ENCODE results near the gene MED26.

Gene MED26

DNA sequence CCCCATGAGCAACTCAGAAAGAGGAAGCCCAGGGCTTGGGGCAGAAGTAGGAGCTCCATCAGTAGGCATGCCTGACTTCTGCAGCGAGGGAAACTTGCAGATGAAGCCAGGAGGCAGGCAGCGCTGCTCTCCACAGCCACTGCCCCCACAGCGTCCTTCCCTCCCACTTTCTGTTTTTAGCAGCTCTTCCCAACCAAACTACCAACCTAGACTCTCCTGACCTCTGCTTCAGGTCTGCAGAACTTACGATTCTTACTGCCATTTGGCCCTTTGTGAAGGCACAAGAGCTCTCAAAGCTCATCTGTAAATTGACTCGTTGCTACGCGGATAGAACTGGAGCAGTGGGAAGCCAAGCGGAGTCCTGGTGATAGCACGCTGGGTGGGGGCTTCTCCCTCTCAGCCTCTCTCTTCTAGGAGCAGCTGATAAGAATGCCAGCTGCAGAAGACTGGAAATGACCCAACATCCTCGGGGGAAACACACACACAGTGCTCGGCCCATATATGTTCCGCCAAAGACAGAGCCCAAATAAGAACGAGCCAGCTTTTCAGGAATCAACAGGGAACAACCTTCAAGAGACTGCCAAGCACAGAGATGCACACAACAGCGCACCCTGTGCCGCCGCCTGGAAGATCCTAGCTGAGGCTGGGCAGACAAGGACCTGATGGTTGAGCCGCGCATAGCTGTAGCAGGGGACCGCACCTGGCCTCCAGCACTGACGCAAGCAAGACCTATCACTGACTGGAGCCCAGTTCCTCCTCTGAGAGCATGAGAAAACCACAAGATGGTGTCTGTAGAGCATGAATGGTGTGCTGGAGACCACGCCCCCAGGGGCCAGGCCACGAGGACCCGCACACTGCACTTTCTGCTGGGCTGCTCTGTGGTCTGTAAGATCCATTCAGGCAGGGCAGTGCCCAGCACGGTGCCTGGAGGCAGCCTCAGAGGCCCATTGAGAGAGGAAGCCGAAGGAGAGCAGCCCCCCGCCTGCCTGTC lies 39.9 kb downstream of the MED26 start:
- DNase-seq: no peak

DNA sequence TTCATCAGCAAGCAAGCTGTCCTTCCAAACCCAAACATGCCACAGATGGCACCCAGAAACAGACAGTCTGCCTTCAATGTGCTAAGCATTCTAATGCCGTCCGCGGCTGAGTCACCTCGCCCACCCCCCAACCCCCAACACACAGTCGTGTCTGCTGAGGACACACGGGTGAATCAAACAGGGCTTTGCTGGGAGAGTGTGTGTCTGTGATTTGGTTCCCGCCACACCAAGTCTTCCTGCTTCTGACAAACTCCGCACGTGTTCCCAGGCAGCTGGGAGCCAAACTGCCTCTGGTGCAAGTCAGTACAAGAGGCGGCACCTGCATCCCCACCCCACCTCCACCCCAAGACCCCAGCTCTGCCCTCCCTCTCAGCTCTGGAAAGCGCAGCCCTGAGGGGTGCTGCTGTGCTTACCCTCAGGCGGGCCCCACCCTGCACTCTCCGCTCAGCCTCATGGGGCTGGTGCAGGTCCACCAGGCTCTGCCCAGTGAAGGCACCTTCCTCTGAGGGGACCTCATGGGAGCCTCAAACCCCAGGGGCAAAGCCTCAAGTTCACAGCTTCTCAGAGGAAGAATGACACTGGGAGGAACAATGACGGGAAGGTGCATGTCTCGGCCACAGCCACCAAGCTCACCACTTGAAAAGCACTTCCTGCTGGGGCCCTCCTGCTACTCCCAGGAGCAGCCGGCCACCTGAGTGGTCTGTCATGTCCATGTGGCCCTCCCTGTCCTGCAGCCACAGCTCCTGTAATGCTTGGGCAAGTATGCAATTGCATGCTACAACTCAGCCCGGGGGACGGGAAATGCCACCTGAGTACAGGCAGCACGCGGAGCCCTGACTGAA lies 40.8 kb downstream of the MED26 start:
- DNase-seq: peak; percentile 62

DNA sequence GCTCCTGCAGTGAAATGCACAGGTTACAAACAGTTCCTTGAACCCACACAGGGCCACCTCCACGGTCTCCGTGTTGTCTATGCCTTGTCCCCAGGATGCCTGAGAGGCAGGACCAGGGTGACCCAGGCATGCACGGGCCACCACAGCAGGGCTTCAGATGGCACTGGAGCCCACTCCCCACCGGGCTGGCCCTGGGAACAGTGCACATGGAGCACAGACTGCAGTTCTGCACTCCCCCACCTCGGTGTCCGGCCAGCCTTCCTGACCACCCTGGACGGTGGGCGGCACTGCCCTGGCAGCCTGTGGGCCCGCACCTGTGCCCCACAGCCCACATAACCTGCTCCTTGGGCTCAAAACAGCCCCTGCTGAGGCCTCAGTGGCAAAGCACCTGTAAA lies 41.5 kb downstream of the MED26 start:
- no peak for DNase-seq

DNA sequence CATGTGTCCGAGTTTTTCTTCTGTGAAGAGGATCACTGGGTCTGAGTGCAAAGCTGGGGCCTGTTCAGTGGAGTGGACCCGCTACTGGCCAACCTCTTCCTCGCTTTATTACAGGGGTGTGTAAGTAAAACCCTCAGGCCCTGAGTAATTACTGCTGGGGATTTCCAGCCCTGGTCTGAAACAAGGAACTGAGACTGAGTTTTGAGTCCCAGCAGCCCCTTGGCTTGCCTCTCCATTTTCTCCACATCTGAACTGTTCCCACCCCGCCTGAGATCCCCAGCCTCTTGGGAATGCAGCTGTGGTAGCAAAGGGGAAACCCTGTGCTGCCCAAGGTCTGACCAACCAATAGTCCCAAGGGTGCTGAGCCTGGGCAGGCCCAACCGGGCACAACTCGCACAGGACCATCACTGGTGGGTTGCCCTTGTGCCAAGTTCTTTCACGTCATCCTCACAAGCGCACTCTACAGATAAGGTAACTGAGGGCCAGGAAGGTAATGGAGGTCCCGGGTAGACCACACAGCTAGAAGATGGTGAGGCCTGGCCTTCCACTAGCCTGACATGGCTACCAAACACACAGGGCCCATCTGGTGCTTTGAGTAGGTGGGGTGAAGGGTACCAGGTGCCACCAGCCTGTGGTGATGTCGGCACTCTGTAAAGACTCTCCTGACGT lies 42.1 kb downstream of the MED26 start:
- DNase-seq: no peak

DNA sequence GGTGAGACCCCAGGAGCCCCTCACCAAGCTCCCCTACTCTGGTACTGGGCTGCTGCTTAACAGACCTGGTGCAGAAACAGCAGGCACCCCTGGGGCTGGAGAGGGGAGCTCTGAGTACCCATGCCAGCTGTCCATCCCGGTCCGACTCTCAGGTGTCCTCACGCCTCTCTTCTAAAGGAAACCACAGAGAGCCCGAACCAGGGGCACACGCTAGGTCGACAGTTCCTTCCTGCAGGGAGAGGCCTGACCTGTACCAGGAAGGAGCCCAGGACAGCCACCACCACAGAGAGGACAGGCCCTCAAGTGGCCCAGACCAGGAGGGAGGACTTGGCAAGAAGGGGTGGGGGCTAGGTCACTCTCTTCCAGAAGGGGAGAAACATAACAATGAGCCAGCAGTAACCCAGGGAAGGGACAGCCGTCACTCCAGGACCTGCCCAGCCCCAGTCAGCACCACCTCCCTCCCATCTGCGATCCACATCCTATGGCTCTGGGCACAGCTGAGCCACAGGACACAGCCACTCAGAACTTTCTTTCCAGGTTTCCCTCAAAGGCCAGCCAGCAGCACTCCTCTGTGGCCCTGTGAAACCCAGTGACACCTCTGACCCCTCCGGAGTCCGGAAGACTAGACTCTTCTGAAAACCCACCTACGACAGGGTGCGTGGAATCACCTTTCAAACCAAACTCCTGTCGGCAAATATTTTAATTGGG lies 42.8 kb downstream of the MED26 start:
- no peak for DNase-seq

DNA sequence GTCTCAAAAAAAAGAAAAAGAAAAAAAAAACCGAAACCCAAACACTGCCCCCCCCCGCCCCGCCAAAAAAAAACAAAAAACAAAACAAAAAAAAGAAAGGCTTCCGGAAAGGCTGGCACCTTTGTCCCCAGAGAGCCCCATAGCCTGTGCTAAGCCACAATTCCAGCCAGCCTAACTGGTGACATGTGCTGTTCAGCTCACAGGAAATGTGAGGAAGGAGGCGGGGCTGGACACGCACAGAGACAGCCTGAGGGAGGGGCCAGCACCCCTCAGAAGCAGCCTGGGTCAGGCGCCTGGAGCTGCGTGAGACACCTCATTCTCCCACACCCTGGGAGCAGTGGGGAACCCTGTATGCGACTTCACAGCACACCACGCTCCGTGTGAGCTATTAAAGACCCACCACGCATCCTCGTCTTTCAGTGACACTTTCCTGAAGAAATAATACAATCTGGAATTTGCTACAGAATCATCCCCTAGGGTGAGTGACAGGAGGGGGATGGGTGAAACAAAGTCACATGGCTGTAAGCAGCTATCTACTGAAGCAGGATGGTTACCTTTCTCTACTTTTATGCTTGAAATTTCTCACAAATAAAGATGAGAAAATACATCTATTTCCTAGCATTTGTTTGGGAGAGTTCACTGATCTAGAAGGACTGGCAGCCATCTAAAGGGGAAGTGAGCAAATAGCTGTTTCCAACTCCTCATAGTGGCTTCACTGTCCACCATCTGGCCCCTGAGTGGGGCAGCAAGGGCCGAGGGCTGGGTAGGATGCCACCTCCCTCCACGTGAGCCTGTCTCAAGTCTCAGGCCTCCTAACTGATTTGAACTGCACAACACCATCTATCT lies 43.5 kb downstream of the MED26 start:
- peak; percentile 71 for DNase-seq

DNA sequence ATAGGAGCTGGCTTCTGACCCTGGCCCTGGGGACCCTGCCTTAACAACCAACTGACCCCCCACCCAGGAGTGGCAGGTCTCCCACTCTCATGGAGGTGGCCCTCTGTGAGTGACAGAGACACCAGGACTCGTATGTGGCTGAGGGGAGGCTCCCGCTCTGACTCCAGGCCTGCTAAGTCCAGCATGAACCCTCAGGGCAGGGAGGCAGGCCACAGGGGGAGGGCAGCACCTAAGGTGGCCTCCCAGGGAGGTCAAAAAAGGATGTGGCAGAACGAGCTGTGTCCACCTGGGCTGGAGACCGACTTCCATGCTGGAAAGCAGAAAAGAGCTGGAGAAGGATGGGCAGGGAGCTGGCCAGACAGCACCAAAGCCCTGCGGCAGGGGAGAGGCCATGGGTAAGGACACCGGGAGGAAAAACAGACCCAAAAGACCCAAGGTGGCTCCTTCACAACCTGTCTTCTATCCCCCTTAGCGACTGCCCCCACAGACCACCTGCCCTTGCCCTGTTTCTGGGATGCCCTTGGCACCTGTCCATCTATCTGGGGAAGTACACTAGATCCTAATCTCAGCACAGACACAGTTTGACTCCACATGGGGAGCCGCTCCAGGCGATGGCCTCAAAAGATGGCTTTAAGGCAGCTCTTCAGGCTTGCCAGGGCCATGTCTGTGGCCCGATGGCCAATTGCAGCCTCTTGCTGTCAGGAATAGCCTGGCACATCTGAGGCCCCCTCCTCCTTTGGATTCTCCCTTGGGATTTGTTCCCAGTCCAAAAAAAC lies 45.3 kb downstream of the MED26 start:
- no peak for DNase-seq

DNA sequence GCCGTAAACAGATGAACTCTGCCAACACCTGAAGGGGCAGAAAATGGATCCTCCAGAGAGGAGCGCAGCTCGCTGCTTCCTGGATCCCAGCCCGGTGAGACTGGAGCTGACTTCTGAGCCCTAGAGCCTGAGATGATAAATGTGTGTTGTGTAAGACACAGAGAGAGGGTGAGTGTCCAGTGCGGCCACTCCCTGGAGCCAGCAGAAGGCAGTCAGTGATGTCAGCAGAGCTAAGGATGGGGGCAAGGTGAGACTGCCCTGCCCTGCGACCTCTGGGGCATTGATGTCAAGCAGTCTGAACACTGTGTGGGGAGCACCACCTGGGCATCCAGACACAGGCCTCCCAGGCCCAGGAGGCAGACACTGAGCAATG lies 46.0 kb downstream of the MED26 start:
- DNase-seq: no peak

DNA sequence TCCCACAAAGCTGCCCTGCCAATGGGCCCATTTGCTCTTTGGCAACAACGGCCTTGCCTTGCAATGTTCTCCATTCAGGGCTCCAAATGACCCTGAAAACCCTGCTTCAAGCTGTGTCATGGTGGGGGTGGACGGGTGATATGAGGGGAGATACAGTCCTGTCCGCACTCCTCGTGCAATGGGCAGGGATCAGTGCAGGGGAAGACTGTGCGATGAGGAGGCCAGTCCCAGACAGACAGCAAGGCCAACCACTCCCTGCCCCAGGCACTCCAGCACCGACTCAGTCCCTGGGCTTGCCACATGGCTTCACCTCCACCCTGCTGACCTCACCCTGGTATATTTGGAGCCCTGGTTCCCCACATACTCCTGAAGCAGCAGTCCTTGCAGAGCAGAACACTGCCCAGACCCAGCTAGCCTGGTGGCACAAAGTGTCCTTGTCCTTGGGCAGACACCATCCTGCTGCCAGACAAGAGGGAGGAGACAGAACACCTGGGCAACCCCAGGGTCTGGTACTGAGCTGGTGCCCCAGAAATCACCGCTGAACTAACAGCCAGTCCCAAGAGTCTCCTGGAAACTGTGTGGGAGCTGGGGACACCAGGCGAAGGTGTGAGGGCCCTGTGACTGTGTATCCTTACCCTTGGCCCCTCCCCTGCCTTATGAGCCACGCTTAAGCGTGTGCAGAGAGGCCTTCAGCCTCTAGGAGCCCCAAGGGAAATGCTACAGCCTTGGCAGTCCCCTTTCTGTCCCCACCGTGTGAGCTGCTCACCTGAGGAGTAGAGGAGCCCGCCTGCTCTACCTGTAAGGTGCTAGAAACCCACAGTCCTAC lies 46.6 kb downstream of the MED26 start:
- no peak for DNase-seq

DNA sequence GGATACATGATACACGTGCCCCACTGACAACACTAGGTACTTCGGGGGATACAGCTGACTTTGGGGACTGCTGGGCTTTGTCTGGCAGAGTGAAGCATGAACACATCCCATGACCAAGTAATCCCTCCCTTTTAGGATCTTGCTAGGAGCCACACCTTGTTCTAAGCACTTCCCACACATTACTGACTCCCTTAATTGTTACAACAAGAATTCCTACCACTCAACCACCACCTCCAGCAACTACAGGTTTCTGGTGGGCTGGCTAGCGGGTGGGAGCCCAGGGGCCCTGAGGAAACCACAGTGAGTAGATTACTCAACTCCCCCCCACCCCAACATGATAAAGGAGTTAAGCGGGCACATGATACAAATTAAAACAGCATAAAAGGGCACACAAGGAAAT lies 48.6 kb downstream of the MED26 start:
- no peak for DNase-seq

DNA sequence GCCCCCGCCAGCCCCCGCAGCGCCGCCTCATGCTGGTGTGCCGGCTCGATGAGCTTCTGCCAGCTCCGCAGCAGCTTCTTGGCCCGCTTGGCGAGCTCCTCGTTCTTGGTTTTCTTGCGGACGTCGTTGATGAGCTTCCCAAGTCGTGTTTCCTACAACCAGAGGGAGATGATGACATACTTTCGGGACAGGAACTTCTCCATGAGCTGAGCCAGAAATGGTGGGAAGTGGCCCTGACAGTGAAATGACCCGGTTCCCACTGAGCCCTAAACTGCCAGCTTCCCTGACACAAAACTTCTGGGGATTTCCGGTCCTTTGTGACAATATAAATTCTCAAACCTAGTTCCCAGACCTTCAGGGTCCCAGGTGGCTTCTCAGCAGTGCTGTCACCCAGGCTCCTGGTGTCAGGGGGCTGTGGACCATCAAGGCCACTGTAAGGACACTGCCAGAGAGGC lies 50.4 kb downstream of the MED26 start:
- no peak for DNase-seq

DNA sequence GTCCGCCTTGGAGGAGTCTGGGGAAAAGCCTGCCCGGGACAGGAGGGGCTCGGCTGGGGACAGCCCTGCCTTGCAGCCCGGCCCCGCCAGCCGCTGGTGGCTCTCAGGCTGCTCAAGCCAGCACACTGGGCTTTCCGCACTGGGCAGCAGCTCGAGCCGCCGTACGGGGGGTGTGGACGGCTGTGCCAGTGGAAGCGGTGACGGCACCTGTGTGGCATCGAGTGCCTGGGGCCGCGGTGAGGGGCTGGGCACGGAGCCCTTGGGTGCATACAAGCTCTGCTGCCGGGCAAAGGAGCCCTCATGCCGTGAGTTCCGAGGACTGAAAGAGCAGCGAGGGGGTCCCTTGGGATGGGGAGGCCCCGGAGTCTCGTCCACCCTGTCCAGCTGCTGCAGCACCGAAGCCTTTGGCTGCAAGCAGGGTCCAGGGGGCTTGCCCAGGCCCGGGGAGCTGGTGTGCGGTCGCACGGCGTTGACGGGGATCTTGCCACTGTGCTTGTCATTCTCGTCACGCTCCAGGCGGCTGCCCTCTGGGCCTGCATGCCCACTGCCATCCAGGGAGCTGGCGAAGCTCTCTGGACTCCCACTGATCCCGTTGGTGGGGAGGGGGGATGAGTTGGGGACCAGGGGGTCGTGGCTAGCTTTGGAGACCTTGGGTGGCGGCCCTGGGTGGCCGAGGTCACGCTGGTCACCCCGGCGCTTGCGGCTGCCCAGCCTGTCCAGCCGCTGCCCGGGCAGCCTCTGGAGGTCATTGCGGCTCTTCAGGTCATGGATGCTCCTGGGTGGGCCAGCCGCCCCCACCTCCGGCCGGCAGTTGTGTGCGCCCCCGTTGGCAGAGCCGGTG lies 51.1 kb downstream of the MED26 start:
- DNase-seq: no peak

DNA sequence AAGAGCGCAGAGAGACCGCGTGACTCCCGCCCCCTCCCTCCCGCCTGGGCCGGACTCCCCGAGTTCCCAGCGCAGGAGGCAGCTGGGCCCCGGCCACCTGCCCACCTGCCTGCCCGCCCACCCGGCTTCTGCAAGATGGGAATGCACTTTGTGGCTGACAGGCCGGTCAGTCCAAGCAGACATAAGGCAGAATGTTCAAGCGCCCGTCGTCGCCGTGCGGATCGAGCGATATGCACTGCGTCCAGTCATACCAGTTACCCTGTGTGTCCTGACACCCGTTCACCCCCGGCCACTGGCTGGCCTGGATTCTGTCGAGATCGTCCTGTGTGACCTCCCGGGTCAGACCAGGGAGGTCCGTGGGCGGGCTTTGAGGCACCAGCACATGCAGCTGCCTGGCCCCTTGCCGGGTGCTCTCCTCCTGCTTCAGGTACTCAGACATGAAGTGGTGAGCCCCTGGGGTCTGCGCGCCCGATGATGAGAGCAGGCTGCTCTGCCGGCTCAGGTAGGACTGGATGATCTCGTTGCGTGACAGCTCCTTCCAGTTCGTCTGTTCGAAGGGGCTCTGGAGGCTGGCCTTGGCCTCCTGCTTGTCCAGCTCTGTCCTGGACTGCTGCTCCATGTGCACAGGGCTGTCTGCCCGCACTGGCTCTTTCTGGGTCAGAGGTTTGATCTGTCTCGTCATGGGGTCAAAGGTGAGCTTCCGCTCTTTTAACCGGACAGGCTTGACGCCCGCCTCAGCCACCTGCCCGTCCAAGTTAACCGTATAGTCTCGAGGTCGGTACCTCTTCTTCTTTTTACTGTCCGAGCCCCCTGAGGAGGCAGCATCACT lies 51.9 kb downstream of the MED26 start:
- DNase-seq: no peak

DNA sequence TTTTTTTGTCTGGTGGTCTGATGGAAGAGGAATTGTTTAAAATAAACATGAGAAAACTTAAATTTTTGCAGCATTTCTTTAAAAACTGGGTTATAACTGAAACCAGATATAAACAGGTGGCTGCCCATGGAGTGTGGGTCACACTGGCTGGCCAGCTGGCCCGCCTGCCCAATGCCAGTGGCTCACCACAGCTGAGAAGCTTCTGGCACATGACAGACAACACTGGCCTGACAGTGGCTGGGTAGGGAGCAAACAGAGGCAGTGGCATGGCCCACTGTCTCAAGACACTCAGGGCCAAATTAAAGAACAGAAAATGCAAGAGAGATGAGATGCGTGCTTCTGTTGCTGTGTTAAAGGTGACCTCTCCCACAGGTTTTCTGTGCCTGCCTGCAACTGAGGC lies 52.7 kb downstream of the MED26 start:
- DNase-seq: no peak

DNA sequence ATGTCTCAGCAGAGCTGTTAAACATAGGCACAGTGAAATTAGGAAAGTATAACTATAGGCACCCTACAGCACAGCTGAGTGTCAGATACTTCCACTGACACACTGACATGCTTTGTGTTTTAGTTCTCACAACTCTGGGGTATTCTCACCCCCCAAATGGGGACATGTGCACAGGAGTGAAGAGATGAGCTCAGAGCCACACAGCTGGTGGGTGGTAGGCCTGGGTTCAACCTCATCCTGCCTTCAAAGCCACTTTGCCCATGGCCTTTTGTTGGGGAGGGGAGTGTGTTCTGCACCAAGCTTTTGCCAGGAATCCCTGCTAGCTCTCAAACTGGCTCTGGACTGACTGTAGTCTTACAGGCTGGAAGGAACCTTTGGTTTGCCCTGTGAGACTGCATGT lies 54.1 kb downstream of the MED26 start:
- DNase-seq: no peak

DNA sequence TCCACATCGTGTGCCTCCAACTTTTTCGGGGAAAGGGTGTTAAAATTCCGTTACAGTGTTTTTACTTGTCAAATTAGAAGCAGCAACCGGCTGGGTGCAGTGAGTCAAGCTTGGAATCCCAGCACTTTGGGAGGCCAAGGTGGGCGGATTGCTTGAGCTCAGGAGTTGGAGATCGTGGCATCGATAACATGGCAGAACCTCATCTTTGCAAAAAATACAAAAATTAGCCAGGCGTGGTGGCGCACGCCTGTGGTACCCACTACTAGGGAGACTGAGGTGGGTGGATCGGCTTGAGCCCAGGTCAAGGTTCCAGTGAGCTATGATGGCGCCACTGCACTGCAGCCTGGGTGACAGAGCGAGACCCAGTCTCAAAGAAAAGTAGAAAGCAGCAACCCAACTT lies 54.7 kb downstream of the MED26 start:
- no peak for DNase-seq

DNA sequence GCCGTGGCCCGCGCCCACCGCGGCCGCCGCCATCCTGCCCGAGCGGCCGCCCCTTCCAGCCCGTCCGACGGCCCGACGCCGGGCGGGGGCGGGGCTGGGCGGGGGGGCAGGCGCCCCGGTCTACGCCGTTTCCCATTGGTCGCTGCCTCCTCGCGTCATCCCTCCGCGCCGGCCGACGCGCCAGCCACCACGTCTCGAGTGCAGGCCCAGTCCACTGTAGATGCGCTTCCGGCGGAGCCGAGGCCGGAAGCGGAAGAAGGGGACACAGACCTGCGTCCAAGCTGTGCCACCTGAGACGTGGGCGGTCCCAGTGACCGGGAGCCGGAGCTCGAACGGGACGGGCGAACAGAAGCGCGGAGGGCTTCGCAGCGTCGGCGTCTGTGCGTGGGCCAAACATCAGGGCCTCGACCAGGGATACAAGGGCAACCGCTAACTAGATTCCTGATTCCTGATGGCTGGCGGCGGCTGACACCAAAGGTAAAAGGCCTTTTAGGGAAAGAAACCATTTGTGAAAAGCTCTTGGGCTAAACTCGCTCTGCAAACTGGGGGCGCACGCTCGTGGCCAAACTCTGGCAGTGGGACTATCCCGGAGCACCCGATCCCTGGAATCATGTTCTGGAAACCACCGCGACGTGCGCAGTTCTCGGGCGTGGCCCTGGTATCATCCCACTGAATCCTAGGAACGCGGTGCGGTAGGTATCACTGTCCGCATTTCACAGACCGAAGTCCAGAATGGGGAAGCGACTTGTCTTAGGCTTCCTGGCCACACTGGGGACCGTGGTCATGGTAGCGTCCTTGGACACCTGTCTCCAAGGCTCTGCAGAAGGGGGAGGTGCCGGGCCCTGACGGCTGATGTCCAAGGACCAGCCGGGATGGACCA lies 55.4 kb downstream of the MED26 start, which contains the start of gene SLC35E1:
Gene SLC35E1, minus strand, starts transcription at position 84 of the 880 bp plus-strand sequence. Its CDS starts 51 bp downstream, at position 33.
- DNase-seq: peak; percentile 94
